Calu3 (cell line): ENCODE measurements around the gene KCNH2. TPM values are rescaled to one million over a fixed set of nuclear protein-coding genes. Genes with fewer than 3 reads are reported as not detected.

ENCODE experiments used
- BruUV-seq: library from RNA; stranded (reverse); fragments of 400-500 nt; replicated peaks from 2 replicates; lab custom pipeline; 2021; lab: Mats Ljungman, UMichigan
- CTCF ChIA-PET: fragments of 300-600 bp; sonication (Branson Sonifier 250); formaldehyde crosslinking; loops from one replicate; lab custom pipeline; 2022; ENCODE audit warnings: antibody characterized with exemption; lab: Charles Lee
- DNase-seq: peaks from one replicate; pipeline ENCODE4 v3.0.0; 2022
- H3K27ac Mint-ChIP-seq: one replicate; pipeline ENCODE4 v1.8.0; 2022; ENCODE audit warnings: mixed read lengths; ENCODE audit not compliant: unreplicated experiment
- H3K27me3 Mint-ChIP-seq: one replicate; pipeline ENCODE4 v1.8.0; 2022; ENCODE audit warnings: mixed read lengths; ENCODE audit not compliant: unreplicated experiment
- H3K36me3 Mint-ChIP-seq: one replicate; pipeline ENCODE4 v1.8.0; 2022; ENCODE audit warnings: mild to moderate bottlenecking, moderate library complexity, mixed read lengths; ENCODE audit not compliant: insufficient read depth, unreplicated experiment
- H3K4me1 Mint-ChIP-seq: one replicate; pipeline ENCODE4 v1.8.0; 2022; ENCODE audit warnings: mild to moderate bottlenecking, low read depth, mixed read lengths; ENCODE audit not compliant: unreplicated experiment
- H3K4me3 Mint-ChIP-seq: one replicate; pipeline ENCODE4 v1.8.0; 2022; ENCODE audit warnings: mild to moderate bottlenecking, low read depth, moderate library complexity, mixed read lengths; ENCODE audit not compliant: unreplicated experiment
- H3K9me3 Mint-ChIP-seq: one replicate; pipeline ENCODE4 v1.8.0; 2022; ENCODE audit warnings: low read depth, mixed read lengths; ENCODE audit not compliant: unreplicated experiment
- CTCF ChIP-seq: fragments of 200-600 bp; IDR thresholded peaks from one replicate; pipeline ENCODE4 v1.8.0; 2022; ENCODE audit warnings: antibody characterized with exemption; ENCODE audit not compliant: unreplicated experiment
- intact Hi-C: fragments of 100-400 bp; cut with micrococcal nuclease; formaldehyde crosslinking; loops from one replicate; pipeline ENCODE4 v1.10.0; 2022; ENCODE audit not compliant: unreplicated experiment
- total RNA-seq: library from RNA; stranded (reverse); gene quantifications from 2 replicates; pipeline ENCODE4 v1.2.3, GENCODE V29; 2022

Gene KCNH2
- total RNA-seq, 1 experiment from 2014 or later: 0.45 TPM

DNA sequence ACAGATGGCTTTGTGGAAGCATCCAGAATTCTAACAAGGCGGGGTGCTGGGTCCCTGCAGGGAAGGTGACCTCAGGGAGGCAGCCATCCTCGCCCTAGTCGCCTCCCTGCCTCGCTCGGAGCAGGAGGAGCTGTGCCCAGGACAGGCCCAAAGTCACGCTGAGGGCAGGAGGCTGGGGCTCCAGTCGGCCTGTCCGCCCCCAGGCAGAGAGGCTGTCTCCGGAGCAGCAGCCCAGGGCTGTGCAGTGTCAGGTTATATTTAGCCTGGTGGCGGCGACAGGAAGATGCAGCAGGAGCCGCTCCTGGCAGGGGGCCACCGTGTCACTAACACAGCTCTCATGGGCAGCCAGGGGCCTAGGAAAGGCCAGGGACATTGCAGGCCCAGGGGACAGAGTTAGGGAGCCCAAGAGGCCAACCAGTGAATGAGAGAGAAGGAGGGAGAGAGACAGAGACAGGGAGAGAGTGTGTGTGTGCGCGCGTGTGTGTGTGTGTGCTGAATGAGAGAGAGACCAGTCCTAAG lies 13.5 kb downstream of the KCNH2 start:
- Mint-ChIP-seq H3K27me3 (peaks cover 89% of the 10 kb centered on the region), H3K36me3 (no peaks in the 10 kb centered on the region), H3K4me3 (no peak overlapping the region), H3K4me1 (no peaks in the 10 kb centered on the region), H3K9me3 (no peaks in the 10 kb centered on the region), H3K27ac (no peak overlapping the region)
- no peak for TF ChIP-seq CTCF
- BruUV-seq: no TSS peak
- intact Hi-C loops: loop anchor here (10.0 kb wide), 1 partner anchor 60 kb away; the partner anchor contains the start of genes ABCB8 and ATG9B
- DNase-seq: no peak
- CTCF ChIA-PET: no interaction called here

DNA sequence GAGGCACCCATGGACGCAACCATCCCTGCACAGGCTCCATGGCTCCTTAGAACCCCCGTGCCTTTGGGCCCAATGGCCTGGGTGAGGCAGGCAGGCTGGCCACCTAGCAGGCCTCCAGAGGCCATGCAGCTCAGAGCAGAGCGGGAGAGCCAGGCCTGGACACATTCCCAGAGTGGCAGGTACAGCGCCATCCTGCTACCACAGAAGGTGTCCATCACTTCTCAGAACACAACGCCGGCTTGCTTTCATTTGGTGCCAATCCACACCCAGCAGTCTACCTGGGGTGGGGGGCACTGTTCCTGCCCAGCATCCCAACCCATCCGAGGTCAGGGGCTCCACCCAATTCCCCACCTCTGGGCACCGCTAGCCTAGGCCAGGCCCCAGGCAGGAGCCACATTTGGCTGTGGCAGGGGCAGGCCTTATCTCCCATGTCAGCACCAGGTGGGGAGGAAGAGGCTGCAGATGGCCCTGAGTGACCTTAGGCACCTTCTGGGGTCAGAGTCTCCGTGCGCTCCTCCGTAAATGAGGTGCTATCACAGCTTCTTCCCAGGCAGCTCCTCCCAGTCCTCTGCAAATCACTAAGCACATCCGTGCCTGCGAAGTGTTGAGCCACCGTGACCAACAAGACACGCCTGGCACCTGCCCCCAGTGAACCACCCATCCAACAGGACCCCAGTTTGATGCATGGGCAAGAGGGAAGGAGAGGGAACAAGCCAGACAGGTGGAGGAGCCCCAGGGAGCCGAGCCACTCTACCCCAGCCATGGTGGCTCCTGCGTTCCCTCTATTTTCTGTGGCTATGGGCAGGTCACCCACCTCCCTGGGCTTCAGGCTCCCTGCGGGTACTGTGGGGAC lies 14.2 kb downstream of the KCNH2 start:
- H3K4me3 Mint-ChIP-seq: no peak overlapping the region
- H3K9me3 Mint-ChIP-seq: no peaks in the 10 kb centered on the region
- peaks cover 89% of the 10 kb centered on the region for H3K27me3 Mint-ChIP-seq
- TF ChIP-seq CTCF: no peak
- no TSS peak for BruUV-seq
- DNase-seq: no peak
- CTCF ChIA-PET: interaction anchor here (1.7 kb wide), 1 partner anchor 15 kb away, joined by 4 read pairs; no protein-coding TSS in a partner anchor
- intact Hi-C loops: loop anchor here (2.0 to 10.0 kb wide), 2 partner anchors 61 to 147 kb away; partner anchors contain the start of genes ABCB8 and ATG9B
- H3K4me1 Mint-ChIP-seq: no peaks in the 10 kb centered on the region
- no peak overlapping the region for H3K27ac Mint-ChIP-seq
- H3K36me3 Mint-ChIP-seq: no peaks in the 10 kb centered on the region

GRCh38 chr7:150962553-150963399 lies 15.3 kb downstream of the KCNH2 start:
- peaks cover 89% of the 10 kb centered on the region for H3K27me3 Mint-ChIP-seq
- H3K9me3 Mint-ChIP-seq: no peaks in the 10 kb centered on the region
- no peak overlapping the region for H3K27ac Mint-ChIP-seq
- H3K36me3 Mint-ChIP-seq: no peaks in the 10 kb centered on the region
- no TSS peak for BruUV-seq
- peak; percentile 85 for TF ChIP-seq CTCF
- no peak overlapping the region for H3K4me3 Mint-ChIP-seq
- CTCF ChIA-PET: interaction anchor here (0.6 to 1.7 kb wide), 11 partner anchors 16 to 161 kb away, joined by 3 to 6 read pairs (median 4); partner anchors contain the start of genes ABCB8, ATG9B and NOS3
- peak; percentile 74 for DNase-seq
- no peaks in the 10 kb centered on the region for H3K4me1 Mint-ChIP-seq
- intact Hi-C loops: loop anchor here (2.0 to 10.0 kb wide), 2 partner anchors 62 to 148 kb away; partner anchors contain the start of genes ABCB8 and ATG9B

- no peaks in the 10 kb centered on the region for H3K9me3 Mint-ChIP-seq
- TF ChIP-seq CTCF: no peak
- no peaks in the 10 kb centered on the region for H3K4me1 Mint-ChIP-seq
- CTCF ChIA-PET: interaction anchor here (0.6 to 1.7 kb wide), 9 partner anchors 14 to 162 kb away, joined by 3 to 6 read pairs (median 4); partner anchors contain the start of gene NOS3
- no peak for DNase-seq
- no peak overlapping the region for H3K4me3 Mint-ChIP-seq
- peaks cover 89% of the 10 kb centered on the region for H3K27me3 Mint-ChIP-seq
- H3K27ac Mint-ChIP-seq: no peak overlapping the region
- no peaks in the 10 kb centered on the region for H3K36me3 Mint-ChIP-seq
- intact Hi-C loops: loop anchor here (2.0 to 10.0 kb wide), 2 partner anchors 63 to 149 kb away; partner anchors contain the start of genes ABCB8 and ATG9B
- no TSS peak for BruUV-seq
Observed at GRCh38 chr7:150962290-150962552, 15.9 kb downstream of the KCNH2 start.
